K562 (cell line): Measurements from ENCODE around the gene AXIN2. TPM values are rescaled to one million over a fixed set of nuclear protein-coding genes. Genes with fewer than 3 reads are reported as not detected.

Experiments
- ARNT ChIP-seq, 2 experiments: fragments of 450-650 bp; IDR thresholded peaks; 2 replicates each; pipeline ENCODE4 v1.6.1; 2016; ENCODE audit warnings: mild to moderate bottlenecking in 1 of 2
- BCL6 ChIP-seq: fragments of 250-450 bp; sonication (Bioruptor Pico); IDR thresholded peaks from 2 replicates; pipeline ENCODE4 v1.4.0; 2020
- CGGBP1 ChIP-seq: fragments of 250-450 bp; sonication (Bioruptor Pico); IDR thresholded peaks from 2 replicates; pipeline ENCODE4 v1.9.0; 2021; ENCODE audit warnings: mild to moderate bottlenecking
- FOS ChIP-seq: IDR thresholded peaks from 3 replicates; pipeline ENCODE4 v1.6.1; 2011; ENCODE audit not compliant: insufficient read length; ENCODE audit errors: extremely low read depth
- FOXK1 ChIP-seq: sonication (generic); formaldehyde crosslinking; IDR thresholded peaks from 2 replicates; pipeline ENCODE4 v1.8.0; 2022; ENCODE audit warnings: missing genetic modification reagents, mild to moderate bottlenecking, borderline replicate concordance
- FOXK2 ChIP-seq, 2 experiments: fragments of 450-650 bp; IDR thresholded peaks in 1 of 2; conservative IDR thresholded peaks in 1 of 2; 2 replicates each; pipeline ENCODE4 v1.6.1; 2016; ENCODE audit warnings: low read depth in 2 of 2, mild to moderate bottlenecking in 1 of 2
- FUS ChIP-seq: fragments of 200-400 bp; formaldehyde crosslinking; optimal IDR thresholded peaks from 2 replicates; pipeline ENCODE3; 2017; ENCODE audit warnings: low read depth, low read length
- HDAC8 ChIP-seq: fragments of 450-650 bp; IDR thresholded peaks from 2 replicates; pipeline ENCODE4 v1.6.1; 2016; ENCODE audit warnings: mild to moderate bottlenecking, missing genetic modification characterization, moderate library complexity, missing compliant biosample characterization
- HNRNPK ChIP-seq: fragments of 200-400 bp; formaldehyde crosslinking; IDR thresholded peaks from one replicate; pipeline ENCODE4 v1.6.1; 2018; ENCODE audit warnings: mild to moderate bottlenecking, low read depth, low read length; ENCODE audit not compliant: poor library complexity, severe bottlenecking
- HOMEZ ChIP-seq: fragments of 250-450 bp; sonication (Bioruptor Pico); IDR thresholded peaks from 2 replicates; pipeline ENCODE4 v1.4.0; 2020; ENCODE audit warnings: mild to moderate bottlenecking, moderate library complexity
- L3MBTL2 ChIP-seq: fragments of 450-650 bp; IDR thresholded peaks from 2 replicates; pipeline ENCODE4 v1.6.1; 2016; ENCODE audit warnings: mild to moderate bottlenecking, moderate library complexity
- MED1 ChIP-seq: sonication (generic); formaldehyde crosslinking; IDR thresholded peaks from 2 replicates; pipeline ENCODE4 v1.8.1; 2023; ENCODE audit warnings: missing genetic modification reagents, borderline replicate concordance
- NCOA1 ChIP-seq: fragments of 450-650 bp; IDR thresholded peaks from 2 replicates; pipeline ENCODE4 v1.6.1; 2016; ENCODE audit warnings: low read depth
- NCOR1 ChIP-seq: fragments of 450-650 bp; IDR thresholded peaks from 2 replicates; pipeline ENCODE4 v1.6.1; 2016; ENCODE audit warnings: mild to moderate bottlenecking, moderate library complexity
- NFATC3 ChIP-seq: fragments of 450-650 bp; IDR thresholded peaks from 2 replicates; pipeline ENCODE4 v1.6.1; 2017; ENCODE audit warnings: mild to moderate bottlenecking
- NONO ChIP-seq, 2 experiments: fragments of 200-400 bp in 1 of 2; fragments of 450-650 bp in 1 of 2; formaldehyde crosslinking in 1 of 2; IDR thresholded peaks; 2 replicates each; pipeline ENCODE4 v1.6.1; 2017; ENCODE audit warnings: low read depth in 2 of 2, mild to moderate bottlenecking in 2 of 2, moderate library complexity in 2 of 2, low read length in 1 of 2
- NR2C1 ChIP-seq, 2 experiments: fragments of 450-650 bp; IDR thresholded peaks; 2 replicates each; pipeline ENCODE4 v1.6.1; 2017; ENCODE audit warnings: mild to moderate bottlenecking in 2 of 2, antibody characterized with exemption in 1 of 2, inconsistent platforms in 1 of 2, missing compliant biosample characterization in 1 of 2, missing genetic modification characterization in 1 of 2
- PPARD ChIP-seq: fragments of 250-450 bp; sonication (Bioruptor Pico); IDR thresholded peaks from 2 replicates; pipeline ENCODE4 v1.8.0; 2022; ENCODE audit warnings: inconsistent platforms, mild to moderate bottlenecking, moderate library complexity
- RBM34 ChIP-seq: fragments of 200-400 bp; formaldehyde crosslinking; IDR thresholded peaks from 2 replicates; pipeline ENCODE4 v1.6.1; 2018; ENCODE audit warnings: low read length, borderline replicate concordance; ENCODE audit not compliant: insufficient read depth
- TSC22D4 ChIP-seq: fragments of 450-650 bp; IDR thresholded peaks from 2 replicates; pipeline ENCODE4 v1.6.1; 2016; ENCODE audit warnings: missing genetic modification characterization, missing biosample characterization, control low read depth
- WHSC1 ChIP-seq: IDR thresholded peaks from one replicate; pipeline ENCODE4 v1.6.1; 2012; ENCODE audit warnings: low read length, control low read depth, inconsistent platforms
- ZFP30 ChIP-seq: fragments of 250-450 bp; sonication (Bioruptor Pico); IDR thresholded peaks from 2 replicates; pipeline ENCODE4 v1.8.0; 2022; ENCODE audit warnings: moderate library complexity, mild to moderate bottlenecking, inconsistent platforms, borderline replicate concordance
- ZNF134 ChIP-seq: fragments of 250-450 bp; sonication (Bioruptor Pico); conservative IDR thresholded peaks from 2 replicates; pipeline ENCODE4 v1.4.0; 2020
- ZNF217 ChIP-seq: sonication (generic); formaldehyde crosslinking; IDR thresholded peaks from 2 replicates; pipeline ENCODE4 v1.8.0; 2022; ENCODE audit warnings: mild to moderate bottlenecking, missing genetic modification reagents
- ZNF354B ChIP-seq: fragments of 250-450 bp; sonication (Bioruptor Pico); IDR thresholded peaks from 2 replicates; pipeline ENCODE4 v1.4.0; 2020
- ZNF408 ChIP-seq: fragments of 250-450 bp; sonication (Bioruptor Pico); IDR thresholded peaks from 2 replicates; pipeline ENCODE4 v1.4.0; 2020; ENCODE audit warnings: low read depth, mild to moderate bottlenecking, moderate library complexity
- ZNF57 ChIP-seq: fragments of 450-650 bp; formaldehyde crosslinking; IDR thresholded peaks from 2 replicates; pipeline ENCODE4 v1.4.0; 2020; ENCODE audit warnings: mild to moderate bottlenecking, moderate library complexity
- ZNF696 ChIP-seq: fragments of 250-450 bp; sonication (Bioruptor Pico); conservative IDR thresholded peaks from 2 replicates; pipeline ENCODE4 v1.4.0; 2020; ENCODE audit warnings: mild to moderate bottlenecking, moderate library complexity
- polyA plus RNA-seq, 8 experiments: library from polyadenylated mRNA; depleted of rRNA in 4 of 8; stranded (reverse) in 5 of 8; unstranded in 3 of 8; fragments of >200 nt; fragmentation: Nextera tagmentation in 2 of 8; fragmentation: Illumina TruSeq in 1 of 8; extraction: Ambion mirVana in 2 of 8; extraction: Trizol in 1 of 8; gene quantifications; 2 replicates each; pipeline versions ENCODE4 v1.2.1 to v1.2.3, GENCODE V29; 2011 to 2014; ENCODE audit warnings: inconsistent platforms in 1 of 8, missing spikeins in 1 of 8
- total RNA-seq, 7 experiments: library from RNA; depleted of rRNA in 6 of 7; stranded (reverse); fragments of >200 nt in 6 of 7; fragmentation: Illumina TruSeq in 2 of 7; extraction: Trizol in 2 of 7; gene quantifications; 2 replicates each; pipeline versions ENCODE4 v1.2.1 to v1.2.3, GENCODE V29; 2011 to 2021; ENCODE audit warnings: low replicate concordance in 1 of 7

AXIN2 gene
- total and polyA plus RNA-seq, 9 of the 15 experiments (the other 6 are each of a cell fraction or from before 2014, with no cell fraction given): 0.21 to 3.3 (median 1.2) TPM

- peak; percentile 64 for TF ChIP-seq NCOR1
- TF ChIP-seq ZNF57 (CRISPR knock-in tag): no peak
- no peak for TF ChIP-seq HDAC8 (tag)
- no peak for TF ChIP-seq HOMEZ (CRISPR knock-in tag)
- TF ChIP-seq NCOA1: no peak
- no peak for TF ChIP-seq ZNF217 (CRISPR knock-in tag)
- TF ChIP-seq FOXK1 (CRISPR knock-in tag): no peak
- TF ChIP-seq ZNF354B (CRISPR knock-in tag): no peak
- no peak for TF ChIP-seq ZFP30 (CRISPR knock-in tag)
- TF ChIP-seq FOS: no peak
- TF ChIP-seq NR2C1 (IDR thresholded peaks at IDR 0.05): peak; percentile 93
- TF ChIP-seq NR2C1 (tag; IDR thresholded peaks at IDR 0.05): peak; percentile 93
- no peak for TF ChIP-seq NONO (IDR thresholded peaks at IDR 0.05; ENCODE audit: low read depth in 2 of 2, low read length in 1 of 2)
- TF ChIP-seq CGGBP1: no peak
- TF ChIP-seq ARNT (IDR thresholded peaks at IDR 0.05): no peak
- no peak for TF ChIP-seq BCL6
- no peak for TF ChIP-seq PPARD (CRISPR knock-in tag)
- TF ChIP-seq FUS: no peak
- TF ChIP-seq MED1 (CRISPR knock-in tag): no peak
- TF ChIP-seq WHSC1: no peak
- TF ChIP-seq NFATC3: no peak
- no peak for TF ChIP-seq TSC22D4 (tag)
- peak; percentile 58 for TF ChIP-seq L3MBTL2
- no peak for TF ChIP-seq ZNF408 (CRISPR knock-in tag)
- no peak for TF ChIP-seq RBM34
- TF ChIP-seq HNRNPK: no peak
- peak in 1 of 2 experiments; percentile 74; a peak in 2 of 4 replicates for TF ChIP-seq FOXK2 (conservative IDR thresholded peaks at IDR 0.05 in 1 of 2, IDR thresholded peaks at IDR 0.05 in 1 of 2; ENCODE audit: low read depth in 2 of 2)
- no peak for TF ChIP-seq ZNF134
- no peak for TF ChIP-seq ZNF696 (CRISPR knock-in tag)
Observed at GRCh38 chr17:65537845-65538674, 23.4 kb downstream of the AXIN2 start (continued).
